ENCODE measurements around the gene CAMTA1. TPM values are rescaled to one million over a fixed set of nuclear protein-coding genes. Genes with fewer than 3 reads are reported as not detected.

The CAMTA1 gene
- total RNA-seq, 1 experiment from 2014 or later, result 82.2 TPM

- intact Hi-C loops (cut with micrococcal nuclease; ENCODE audit: unreplicated experiment), result no loop called here
Measured at GRCh38 chr1:7046891-7047290, 261.6 kb downstream of the CAMTA1 start.

GRCh38 chr1:7047866-7048265, 262.6 kb downstream of the CAMTA1 start:
- CTCF ChIA-PET, result no interaction called here
- Histone ChIP-seq H3K4me3 (ENCODE audit: low read depth in 2 of 2, low read length in 2 of 2) (no peak overlapping the region), H3K27me3 (ENCODE audit: control insufficient read depth, insufficient read depth, low read length) (no peaks in the 10 kb centered on the region), H3K4me1 (ENCODE audit: control insufficient read depth, insufficient read depth, low read length) (no peaks in the 10 kb centered on the region; the same call in 1 of the 2 replicates), H3K9me3 (ENCODE audit: control insufficient read depth, insufficient read depth, low read depth, low read length) (no peaks in the 10 kb centered on the region), H3K36me3 (ENCODE audit: control insufficient read depth, insufficient read depth, low read length) (no peaks in the 10 kb centered on the region), H3K27ac (ENCODE audit: low read length) (no peak overlapping the region)
- intact Hi-C loops (cut with micrococcal nuclease; ENCODE audit: unreplicated experiment) (no loop called here), in situ Hi-C loops (cut with HindIII; ENCODE audit: low pct_unique_long_range_greater_than_20kb, low sequenced_read_pairs) (no loop called here)
- no peak for DNase-seq (ENCODE audit: low read depth, low spot score)
- TF ChIP-seq CTCF (IDR thresholded peaks at IDR 0.05), result no peak
- no peak for ATAC-seq
- no TSS peak for BruUV-seq (replicated peaks)
- POLR2A ChIA-PET, result no interaction called here

More at GRCh38 chr1:7046891-7047290, 261.6 kb downstream of the CAMTA1 start:
- no peak for ATAC-seq
- H3K9me3 ChIP-seq (ENCODE audit: control insufficient read depth, insufficient read depth, low read depth, low read length), result no peaks in the 10 kb centered on the region
- ChIA-PET POLR2A (no interaction called here), CTCF (interaction anchor here (0.7 kb wide), 2 partner anchors 503 to 802 kb away, joined by 3 to 6 read pairs; no protein-coding TSS in a partner anchor)
- in situ Hi-C loops (cut with HindIII; ENCODE audit: low pct_unique_long_range_greater_than_20kb, low sequenced_read_pairs), result no loop called here
- no peaks in the 10 kb centered on the region for H3K27me3 ChIP-seq (ENCODE audit: control insufficient read depth, insufficient read depth, low read length)
- H3K36me3 ChIP-seq (ENCODE audit: control insufficient read depth, insufficient read depth, low read length), result no peaks in the 10 kb centered on the region
- H3K4me1 ChIP-seq (ENCODE audit: control insufficient read depth, insufficient read depth, low read length), result no peaks in the 10 kb centered on the region; the same call in 1 of the 2 replicates
- no peak overlapping the region for H3K27ac ChIP-seq (ENCODE audit: low read length)
- no peak overlapping the region for H3K4me3 ChIP-seq (ENCODE audit: low read depth in 2 of 2, low read length in 2 of 2)
- BruUV-seq (replicated peaks), result no TSS peak
- TF ChIP-seq SIN3A (IDR thresholded peaks at IDR 0.05; ENCODE audit: borderline replicate concordance, insufficient read depth, low read depth, low read length), result no peak
- DNase-seq (ENCODE audit: low read depth, low spot score), result no peak

GRCh38 chr1:7048395-7048794, 263.1 kb downstream of the CAMTA1 start:
- CTCF ChIA-PET, result no interaction called here
- H3K4me1 ChIP-seq (ENCODE audit: control insufficient read depth, insufficient read depth, low read length), result no peaks in the 10 kb centered on the region; the same call in 1 of the 2 replicates
- no peak overlapping the region for H3K27ac ChIP-seq (ENCODE audit: low read length)
- H3K36me3 ChIP-seq (ENCODE audit: control insufficient read depth, insufficient read depth, low read length), result no peaks in the 10 kb centered on the region
- DNase-seq (ENCODE audit: low read depth, low spot score) (no peak), ATAC-seq (no peak)
- POLR2A ChIA-PET, result no interaction called here
- in situ Hi-C loops (cut with HindIII; ENCODE audit: low pct_unique_long_range_greater_than_20kb, low sequenced_read_pairs), result no loop called here
- no peaks in the 10 kb centered on the region for H3K9me3 ChIP-seq (ENCODE audit: control insufficient read depth, insufficient read depth, low read depth, low read length)
- intact Hi-C loops (cut with micrococcal nuclease; ENCODE audit: unreplicated experiment), result no loop called here
- H3K4me3 ChIP-seq (ENCODE audit: low read depth in 2 of 2, low read length in 2 of 2), result no peak overlapping the region
- BruUV-seq (replicated peaks), result no TSS peak
- no peaks in the 10 kb centered on the region for H3K27me3 ChIP-seq (ENCODE audit: control insufficient read depth, insufficient read depth, low read length)
- TF ChIP-seq POLR2AphosphoS5 (IDR thresholded peaks at IDR 0.05; ENCODE audit: low read depth, low read length) (no peak), CTCF (IDR thresholded peaks at IDR 0.05) (no peak), SIN3A (IDR thresholded peaks at IDR 0.05; ENCODE audit: borderline replicate concordance, insufficient read depth, low read depth, low read length) (no peak), REST (IDR thresholded peaks at IDR 0.05; ENCODE audit: insufficient read depth in 1 of 2, low read depth in 2 of 2, low read length in 1 of 2) (no peak), TCF7L2 (IDR thresholded peaks at IDR 0.05; ENCODE audit: low read depth, low read length) (no peak)
